ENCODE measurements around the gene FAM117A.
"Not testable (repeated sequence)": the region's sequence is repeated elsewhere in the genome, so short reads cannot be mapped to it uniquely, and the experiment has no call there.

The FAM117A gene

GRCh38 chr17:49676276-49676868 is 87.6 kb downstream of the FAM117A start:
- DNase-seq = peak; percentile 13

- DNase-seq = no peak
These were observed 89.4 kb downstream of the FAM117A start for GRCh38 chr17:49674507-49674906.

GRCh38 chr17:49673679-49674078 is 90.3 kb downstream of the FAM117A start:
- not testable (repeated sequence) for DNase-seq

GRCh38 chr17:49670641-49671040 is 93.3 kb downstream of the FAM117A start:
- no peak for DNase-seq

GRCh38 chr17:49670002-49670401 is 93.9 kb downstream of the FAM117A start:
- no peak for DNase-seq

GRCh38 chr17:49667854-49668253 is 96.1 kb downstream of the FAM117A start:
- DNase-seq = no peak

GRCh38 chr17:49664706-49665211 is 99.2 kb downstream of the FAM117A start:
- DNase-seq = no peak

All from fibroblast of upper back skin (primary cell).